ENCODE results near the gene FANCC.

The FANCC gene, protein sequence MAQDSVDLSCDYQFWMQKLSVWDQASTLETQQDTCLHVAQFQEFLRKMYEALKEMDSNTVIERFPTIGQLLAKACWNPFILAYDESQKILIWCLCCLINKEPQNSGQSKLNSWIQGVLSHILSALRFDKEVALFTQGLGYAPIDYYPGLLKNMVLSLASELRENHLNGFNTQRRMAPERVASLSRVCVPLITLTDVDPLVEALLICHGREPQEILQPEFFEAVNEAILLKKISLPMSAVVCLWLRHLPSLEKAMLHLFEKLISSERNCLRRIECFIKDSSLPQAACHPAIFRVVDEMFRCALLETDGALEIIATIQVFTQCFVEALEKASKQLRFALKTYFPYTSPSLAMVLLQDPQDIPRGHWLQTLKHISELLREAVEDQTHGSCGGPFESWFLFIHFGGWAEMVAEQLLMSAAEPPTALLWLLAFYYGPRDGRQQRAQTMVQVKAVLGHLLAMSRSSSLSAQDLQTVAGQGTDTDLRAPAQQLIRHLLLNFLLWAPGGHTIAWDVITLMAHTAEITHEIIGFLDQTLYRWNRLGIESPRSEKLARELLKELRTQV

DNA sequence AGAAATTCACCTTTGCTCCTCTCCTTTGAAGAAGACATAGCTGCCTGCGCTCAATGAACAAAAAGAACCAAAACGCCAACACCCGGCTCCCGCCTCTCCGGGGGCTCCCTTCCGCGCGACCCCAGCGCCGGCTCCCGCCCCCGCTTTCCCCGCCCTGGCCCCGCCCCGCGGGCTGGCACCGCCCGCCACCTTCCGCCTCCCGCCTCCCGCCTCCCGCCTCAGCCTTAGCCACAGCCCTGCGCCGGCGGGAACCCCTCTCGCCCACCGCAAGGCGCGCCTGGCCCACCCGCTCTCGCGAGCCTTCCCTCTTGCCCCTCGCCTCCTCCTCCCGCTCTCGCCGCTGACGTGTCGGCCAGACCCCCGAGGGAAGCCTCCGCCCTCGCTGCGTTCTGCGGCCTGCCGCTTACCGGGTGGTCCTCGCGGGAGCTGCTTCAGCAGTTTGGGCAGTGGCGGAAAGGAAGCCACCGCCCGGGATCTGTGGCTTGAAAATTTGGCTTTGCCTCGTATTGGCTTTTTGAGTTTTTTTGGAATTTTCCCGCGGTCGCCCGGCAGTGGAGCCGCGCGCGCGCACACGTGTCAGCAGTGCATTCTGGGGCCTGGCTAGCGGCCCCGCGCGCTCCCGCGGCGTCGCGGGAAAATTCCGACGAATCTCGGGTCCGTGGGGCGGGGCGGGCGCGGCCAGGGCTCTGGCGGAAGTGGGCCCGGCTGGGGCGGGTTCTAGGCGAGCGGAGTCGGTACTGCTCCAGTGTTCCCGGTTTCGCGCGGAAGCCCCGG lies at the start of gene FANCC:
TSS of gene FANCC (minus strand) at position 591 of the 774 bp plus-strand sequence. CDS start 68,418 bp downstream, outside the sequence.
- peak; percentile 68 for DNase-seq (ENCODE audit: low read depth)

DNA sequence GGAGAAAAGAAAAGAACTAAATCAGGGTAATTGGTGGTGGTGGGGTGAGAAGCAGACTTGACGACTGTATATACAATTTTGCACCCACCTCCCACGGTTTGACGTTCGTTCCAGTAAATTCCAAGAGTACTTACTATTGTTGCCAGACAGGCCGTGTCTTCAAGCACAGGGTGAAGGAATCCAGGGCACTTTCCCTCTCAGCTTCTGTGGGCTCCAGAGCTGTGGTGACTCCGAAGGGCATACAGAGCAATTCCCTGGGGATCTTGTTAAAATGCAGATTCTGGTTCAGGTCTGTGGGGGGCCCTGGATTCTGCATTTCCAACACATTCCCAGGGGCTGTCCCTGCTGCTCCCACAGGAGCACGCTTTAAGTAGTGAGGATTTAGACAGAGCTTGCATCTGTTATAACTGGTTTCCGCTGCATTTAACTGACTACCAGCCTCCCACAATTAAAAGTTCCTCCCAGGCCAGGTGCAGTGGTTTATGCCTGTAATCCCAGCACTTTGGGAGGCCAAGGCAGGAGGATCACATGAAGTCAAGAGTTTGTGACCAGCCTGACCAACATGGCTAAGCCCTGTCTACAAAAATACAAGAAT lies 49.3 kb upstream of the FANCC start:
- DNase-seq (ENCODE audit: low read depth) = no peak

DNA sequence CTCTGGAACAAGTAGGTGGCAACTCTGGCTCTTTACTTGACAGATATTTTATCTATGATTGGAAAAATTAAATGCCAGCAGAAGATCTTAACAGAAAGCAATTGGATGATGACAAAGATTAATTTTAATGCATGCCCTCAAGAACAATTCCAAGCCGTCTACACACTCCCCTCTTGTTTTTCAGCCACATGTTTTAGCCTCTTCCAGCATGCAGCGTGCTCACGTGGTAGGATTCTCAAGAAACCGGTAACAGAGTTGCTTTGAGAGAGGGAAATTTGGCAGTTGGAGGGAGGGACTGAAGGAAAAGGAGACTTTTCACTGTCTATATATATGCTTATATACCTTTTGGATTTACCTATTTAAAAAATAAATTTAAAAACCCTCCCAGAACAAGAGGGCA lies 48.3 kb upstream of the FANCC start:
- no peak for DNase-seq (ENCODE audit: low read depth)

DNA sequence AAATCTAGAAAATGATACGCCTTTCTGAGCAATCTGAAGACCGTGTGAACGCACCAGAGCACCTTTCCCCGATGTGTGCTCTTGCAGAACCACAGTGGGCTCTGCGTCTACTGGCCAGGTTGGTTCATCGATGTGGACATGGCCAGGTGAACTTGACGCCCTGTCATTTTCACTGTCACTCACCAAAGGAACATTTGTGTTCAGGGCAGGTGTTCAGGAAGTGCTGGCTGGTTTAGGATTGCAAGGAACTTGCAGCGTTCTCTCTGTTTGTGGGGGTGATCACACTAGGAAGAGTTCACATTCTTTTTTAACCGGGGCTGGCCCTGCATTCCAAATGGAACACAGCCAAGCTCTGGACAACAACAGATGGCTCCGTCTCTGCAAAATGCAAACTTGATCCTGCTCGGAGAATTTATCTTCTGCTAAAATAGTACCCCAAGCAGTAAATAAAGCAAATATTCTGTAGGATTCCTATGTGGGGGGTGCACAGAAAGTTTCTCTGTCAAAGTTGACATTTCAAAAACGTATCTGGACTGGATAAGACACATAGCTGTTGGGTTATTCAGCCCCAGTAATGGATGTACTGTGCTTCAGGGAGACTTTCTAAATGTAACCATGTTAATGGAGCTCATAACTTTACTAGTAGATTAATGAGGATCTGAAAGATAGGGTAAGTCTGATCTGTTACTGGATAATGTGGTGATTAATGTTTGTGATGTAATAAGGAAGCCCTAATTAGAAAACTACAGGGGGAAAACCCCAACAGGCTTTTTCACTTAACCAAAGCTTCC lies 45.7 kb upstream of the FANCC start:
- DNase-seq (ENCODE audit: low read depth) = no peak

DNA sequence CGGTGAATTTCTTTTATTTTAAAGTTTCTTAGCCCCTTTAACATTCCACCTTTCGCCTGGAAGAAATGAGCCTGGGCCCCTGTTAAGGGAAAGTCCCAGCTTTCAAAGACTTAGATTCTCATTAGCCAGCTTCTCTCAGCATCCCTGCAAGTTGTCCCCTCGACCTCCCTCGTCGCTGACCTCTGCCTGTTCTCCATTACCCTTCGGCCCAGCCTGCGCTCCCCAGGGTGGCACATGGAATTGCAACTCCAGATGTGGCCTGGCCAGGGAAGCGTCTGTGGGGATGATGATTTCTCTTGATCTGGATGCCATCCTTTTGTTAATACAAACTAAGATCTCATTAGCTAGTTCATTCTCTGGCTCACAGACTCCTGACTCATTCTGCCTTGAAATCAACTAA lies 43.4 kb upstream of the FANCC start:
- no peak for DNase-seq (ENCODE audit: low read depth)

DNA sequence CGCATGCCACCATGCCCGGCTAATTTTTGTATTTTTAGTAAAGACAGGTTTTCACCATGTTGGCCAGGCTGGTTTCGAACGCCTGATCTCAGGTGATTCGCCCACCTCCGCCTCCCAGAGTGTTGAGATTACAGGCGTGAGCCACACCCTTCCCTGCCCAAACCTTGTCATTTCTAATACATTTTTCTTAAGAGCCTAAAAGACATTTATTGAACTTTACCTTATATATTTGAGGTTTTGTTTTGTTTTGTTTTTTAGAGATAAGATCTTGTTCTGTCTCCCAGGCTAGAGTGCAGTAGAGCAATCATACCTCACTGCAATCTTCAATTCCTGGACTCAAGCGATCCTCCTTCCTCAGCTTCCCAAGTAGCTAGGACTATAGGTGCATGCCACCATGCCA lies 39.8 kb upstream of the FANCC start:
- no peak for DNase-seq (ENCODE audit: low read depth)

DNA sequence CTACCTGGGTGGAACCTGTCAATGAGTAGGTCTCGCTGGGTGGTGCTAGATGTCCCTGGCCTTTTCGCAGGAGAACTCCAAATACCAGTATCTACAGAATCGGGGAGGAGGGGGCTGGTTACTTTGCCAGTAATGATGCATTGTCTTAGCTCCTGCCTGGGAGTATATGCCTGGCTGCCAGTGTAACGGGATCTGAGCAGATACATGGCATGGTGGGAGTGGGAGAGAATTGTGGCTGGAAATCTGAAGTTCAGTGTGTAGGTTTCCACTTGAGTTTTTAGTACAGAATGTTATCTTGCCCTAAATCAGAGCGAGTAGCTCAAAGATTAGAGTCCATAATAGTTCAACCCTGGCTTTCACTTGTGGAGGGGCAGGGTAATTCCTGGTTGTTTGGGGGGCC lies 38.0 kb upstream of the FANCC start:
- no peak for DNase-seq (ENCODE audit: low read depth)

DNA sequence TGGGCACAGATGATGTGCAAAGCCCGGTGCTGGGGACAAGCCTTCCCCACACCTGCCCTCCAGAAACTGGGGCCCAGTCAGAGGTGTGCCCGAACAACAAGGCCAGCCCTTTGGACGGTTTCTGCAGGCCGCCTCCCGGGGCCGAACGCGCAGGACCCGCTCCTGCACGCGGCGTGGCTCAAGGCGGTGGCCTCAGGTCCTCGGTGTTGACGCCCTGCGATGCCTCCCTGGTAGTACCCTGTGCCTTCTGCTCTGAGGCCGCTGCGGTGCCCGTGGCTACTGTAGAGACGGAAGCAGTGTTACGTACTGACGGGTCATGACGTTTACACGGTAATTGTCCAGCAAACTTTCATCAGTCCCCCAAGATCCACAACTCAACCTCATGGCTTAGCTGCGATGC lies 33.5 kb upstream of the FANCC start:
- no peak for DNase-seq (ENCODE audit: low read depth)

DNA sequence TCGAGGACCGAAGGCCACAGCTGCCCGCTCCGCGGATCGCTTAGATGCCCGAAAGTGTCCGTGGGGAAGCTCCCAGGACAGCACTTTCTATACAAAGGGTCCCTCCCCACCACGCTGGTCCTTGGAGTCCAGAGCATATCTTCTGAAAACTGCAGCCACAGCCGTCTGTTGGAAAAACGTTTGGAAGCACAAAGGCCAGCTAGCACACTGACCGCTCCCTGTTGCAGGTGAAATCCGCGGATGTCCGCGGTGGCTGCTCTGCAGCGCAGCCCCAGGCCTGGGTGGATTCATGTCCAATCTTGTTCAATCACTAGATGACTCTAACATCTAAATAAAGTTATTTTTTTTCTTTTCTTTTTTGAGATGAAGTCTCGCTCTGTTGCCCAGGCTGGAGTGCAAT lies 32.8 kb upstream of the FANCC start:
- DNase-seq (ENCODE audit: low read depth) = no peak

DNA sequence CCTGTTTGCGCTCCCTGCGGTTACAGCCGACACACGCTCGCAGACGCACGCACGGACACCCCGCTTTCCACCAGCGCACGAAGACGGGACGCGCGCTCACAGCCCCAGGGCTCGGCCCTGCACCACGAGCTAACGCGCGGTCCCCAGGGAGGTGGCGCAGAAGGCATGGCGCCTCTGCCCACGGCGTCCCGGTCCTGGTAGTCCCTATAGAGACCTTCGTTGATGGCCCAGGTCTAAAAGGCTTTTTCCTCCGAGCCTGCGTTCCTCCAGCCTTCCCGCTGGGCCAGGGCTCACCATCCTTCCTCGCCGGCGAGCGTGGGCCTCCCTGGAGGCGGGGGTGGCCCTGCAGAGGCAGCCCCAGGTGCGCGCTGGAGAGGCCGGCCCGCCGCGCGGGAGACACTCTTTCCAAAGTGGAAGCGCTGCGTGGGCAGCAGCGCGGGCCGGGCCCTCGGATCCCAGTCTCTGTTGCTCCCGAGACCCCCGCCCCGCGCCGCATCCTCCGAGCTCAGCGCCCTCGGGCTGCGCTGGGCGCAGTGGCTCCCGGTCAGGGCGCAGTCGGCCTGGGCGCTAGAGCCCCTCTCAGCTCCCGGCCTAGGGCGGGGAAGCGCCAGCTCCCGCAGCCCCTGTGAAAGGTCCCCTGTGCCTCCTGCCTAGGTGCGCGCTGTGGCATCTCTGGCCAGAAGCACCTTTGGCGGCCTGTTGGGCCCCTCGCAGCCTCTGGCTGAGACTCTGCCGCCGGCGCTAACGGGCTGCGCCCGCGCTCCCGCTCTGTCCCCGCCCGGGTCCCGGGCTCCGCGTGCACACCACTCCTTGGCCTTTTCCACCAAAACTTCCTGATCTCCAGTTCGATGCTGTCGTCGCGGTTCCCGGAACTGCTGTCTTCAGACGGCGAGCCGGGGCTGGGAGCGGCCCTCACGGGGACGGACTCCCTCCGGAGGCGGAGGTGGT lies 31.9 kb upstream of the FANCC start:
- no peak for DNase-seq (ENCODE audit: low read depth)

DNA sequence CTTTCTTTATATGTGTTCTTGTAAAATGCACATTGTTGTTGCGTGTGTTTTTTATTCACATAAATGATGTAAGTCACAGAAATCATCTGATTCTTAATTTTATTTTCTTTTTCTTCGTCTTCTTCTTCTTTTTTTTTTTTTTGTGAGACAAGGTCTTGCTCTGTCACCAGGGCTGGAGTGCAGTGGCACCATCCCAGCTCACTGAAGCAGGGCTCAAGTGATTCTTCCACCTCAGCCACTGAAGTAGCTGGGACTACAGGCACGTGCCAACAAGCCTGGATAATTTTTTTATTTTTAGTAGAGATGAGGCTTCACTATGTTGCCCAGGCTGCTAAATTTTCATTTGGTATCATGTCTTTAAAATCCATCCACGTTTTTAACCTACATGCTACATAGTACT lies 28.5 kb upstream of the FANCC start:
- no peak for DNase-seq (ENCODE audit: low read depth)

DNA sequence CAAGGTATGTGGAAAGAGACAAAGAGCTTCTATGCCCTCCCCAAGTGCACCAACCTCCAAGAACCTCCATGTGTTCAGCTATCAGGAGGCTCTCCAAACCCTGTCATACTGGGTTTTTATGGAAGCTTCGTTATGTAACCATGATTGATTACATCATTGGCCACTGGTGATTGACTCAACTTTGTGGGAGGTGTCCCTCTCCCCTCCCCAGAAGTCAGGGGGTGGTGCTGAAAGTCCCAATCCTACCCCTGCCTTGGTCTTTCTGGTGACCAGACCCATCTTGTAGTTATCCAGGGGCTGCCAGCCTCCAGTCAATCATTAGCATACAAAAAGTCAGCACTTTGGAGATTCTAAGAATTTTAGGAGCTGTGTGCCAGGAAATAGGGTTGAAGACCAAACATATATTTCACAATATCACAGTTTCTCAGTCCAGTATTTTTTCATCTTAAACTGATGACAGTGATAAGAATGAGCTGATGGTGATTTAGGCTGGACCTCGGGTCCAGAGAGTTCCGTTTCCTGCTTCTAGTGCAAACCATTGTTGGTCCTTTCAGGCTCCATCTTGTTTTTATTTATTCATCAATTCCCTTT lies 27.3 kb upstream of the FANCC start:
- no peak for DNase-seq (ENCODE audit: low read depth)

DNA sequence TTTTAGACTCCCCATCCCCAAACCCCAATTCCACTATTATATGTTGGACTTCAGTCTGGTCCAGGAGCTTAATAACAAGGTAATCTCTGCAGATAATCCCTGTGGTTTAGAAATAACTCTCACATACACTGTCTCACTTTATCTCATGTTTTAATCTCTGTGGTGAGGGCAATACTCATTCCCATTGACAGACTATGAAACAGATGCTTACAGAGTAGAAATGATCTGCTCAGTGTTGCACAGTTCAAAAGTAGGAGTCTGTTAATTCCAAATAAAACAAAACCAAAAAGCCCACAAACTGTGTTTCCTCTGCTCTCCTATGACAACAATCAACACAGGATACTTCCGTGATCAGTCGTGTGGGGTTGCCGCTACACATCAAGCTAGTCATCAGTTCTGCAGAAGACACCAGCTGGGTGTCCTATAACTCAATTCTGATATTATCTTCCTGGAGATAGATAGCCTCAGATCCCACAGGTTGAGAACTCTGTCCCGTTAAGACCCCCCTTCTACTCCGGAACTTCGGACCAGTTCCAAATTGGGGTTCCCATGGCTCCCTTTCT lies 26.3 kb upstream of the FANCC start:
- DNase-seq (ENCODE audit: low read depth) = no peak

DNA sequence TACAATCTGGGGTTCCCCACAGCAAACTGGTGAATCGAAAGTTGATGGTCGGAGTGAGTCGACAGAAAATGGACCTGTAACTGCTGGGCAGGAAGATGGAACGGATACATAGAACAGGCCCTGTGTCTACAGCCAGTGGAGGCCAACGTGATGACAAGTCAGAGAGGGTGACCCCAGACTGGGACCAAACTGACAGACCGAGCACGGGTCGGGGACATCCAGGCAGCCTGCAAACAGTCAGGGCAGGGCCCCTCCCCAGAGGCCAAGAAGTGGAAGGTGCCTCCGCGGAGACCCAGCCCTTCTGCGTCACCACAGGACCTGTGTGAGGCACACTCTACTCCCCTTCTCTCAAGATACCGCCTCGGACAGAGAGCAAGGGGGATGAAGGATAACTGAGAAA lies 25.1 kb upstream of the FANCC start:
- no peak for DNase-seq (ENCODE audit: low read depth)

DNA sequence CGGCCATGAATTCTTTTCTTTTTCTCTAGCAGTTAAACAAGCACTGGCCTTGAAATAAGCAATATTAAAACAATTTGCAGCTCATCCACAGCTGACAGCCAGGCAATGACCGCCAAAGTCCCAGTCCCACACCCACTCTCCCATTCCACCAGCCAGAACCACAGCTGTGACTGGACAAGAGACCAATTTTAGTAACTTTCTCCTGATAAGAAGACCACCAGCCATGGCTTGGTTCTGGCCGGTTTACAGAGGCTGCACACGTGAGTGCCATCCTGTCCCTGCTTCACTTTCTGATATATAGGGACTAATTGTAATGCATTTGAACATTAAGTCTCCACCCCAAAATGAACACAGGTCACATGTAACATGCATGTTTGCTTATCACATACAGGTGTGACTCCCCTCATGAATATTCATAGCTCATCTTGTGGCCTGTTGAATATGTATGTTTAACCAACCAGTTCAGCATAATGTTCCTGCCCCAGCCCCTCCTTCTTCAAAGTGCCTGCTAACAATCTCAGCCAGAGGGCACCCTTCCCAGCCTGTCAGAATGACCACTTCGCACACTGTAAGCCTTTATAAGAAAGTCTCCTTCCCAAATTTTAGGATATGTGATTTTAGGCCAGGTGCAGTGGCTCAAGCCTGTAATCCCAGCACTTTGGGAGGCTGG lies 23.9 kb upstream of the FANCC start:
- DNase-seq (ENCODE audit: low read depth) = no peak

DNA sequence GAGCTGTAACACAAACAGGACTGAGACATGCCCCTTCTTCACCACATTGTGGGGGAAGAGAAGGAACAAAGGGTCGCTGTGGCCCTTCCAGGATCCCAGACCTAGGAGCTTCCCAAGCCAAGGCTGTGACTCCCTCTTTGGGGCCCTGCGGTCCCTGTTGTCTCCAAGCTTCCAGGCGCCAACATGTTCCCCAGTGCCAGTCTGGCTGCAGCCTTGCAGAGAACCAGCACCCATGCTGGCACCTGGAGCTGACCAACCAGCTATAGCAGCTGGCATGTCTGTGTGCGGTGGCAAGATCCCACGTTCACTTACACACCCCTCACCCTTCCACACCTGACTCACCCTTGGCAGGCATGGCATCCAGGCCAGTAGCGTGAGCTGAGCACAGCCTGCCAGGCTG lies 20.7 kb upstream of the FANCC start:
- DNase-seq (ENCODE audit: low read depth) = no peak

DNA sequence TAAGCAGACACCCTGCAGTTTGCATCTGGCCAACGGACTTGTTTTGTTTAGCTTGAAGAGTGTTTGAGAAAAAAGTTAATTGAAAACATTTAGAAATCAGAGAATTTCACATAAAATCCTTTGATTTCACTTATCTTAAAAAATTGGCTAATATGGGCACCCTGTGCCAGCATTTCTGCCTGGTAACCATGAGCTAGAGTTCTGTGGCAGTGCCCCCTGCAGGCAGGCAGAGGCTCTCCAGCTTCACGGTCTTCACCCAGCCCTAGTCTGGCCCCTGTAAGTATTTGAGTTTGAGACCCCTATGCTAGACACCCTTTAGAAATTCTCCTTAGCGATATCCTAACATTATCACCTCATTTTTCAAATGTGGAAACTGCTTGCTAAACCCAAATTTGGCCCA lies 18.8 kb upstream of the FANCC start:
- no peak for DNase-seq (ENCODE audit: low read depth)

DNA sequence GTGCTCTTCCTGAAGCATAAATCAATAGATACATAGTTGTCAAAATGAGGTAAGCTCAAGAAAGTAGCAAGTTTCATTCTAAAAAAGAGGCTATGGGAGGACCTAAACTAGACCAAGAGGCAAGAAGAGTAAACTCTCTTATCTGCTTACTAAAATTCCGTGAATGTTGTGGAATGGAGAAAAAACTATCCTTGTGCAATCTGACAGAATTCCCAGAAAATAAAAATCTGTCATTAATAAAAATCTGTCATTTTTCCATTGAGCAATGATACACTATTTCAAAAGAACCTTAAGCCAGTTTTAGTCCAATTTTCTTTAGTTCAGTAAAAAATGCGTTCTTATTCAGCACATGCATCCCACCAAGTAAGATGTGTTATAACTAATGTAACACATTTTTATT lies 15.9 kb upstream of the FANCC start:
- DNase-seq (ENCODE audit: low read depth) = no peak

DNA sequence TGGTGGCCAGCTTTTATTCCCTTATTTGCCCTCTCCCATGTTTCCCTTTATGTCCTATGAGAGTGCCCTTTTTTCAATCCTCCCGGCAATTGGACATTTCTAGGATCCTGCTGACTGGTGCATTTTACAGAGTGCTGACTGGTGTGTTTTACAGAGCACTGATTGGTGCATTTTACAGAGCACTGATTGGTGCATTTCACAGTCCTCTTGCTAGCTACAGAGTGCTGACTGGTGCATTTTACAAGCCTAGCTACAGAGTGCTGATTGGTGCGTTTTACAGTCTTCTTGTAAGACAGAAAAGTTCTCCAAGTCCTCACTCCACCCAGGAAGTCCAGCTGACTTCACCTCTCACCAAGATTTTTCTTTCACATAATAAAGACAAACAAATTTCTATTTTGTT lies 15.4 kb upstream of the FANCC start:
- no peak for DNase-seq (ENCODE audit: low read depth)
